Measurements from ENCODE around the gene GNG2. TPM values are rescaled to one million over a fixed set of nuclear protein-coding genes. Genes with fewer than 3 reads are reported as not detected.

GNG2 gene
- total and polyA plus RNA-seq, 10 of the 15 experiments (the other 5 are each of a cell fraction or from before 2014, with no cell fraction given), result 31.6 to 114 (median 66.4) TPM

DNA sequence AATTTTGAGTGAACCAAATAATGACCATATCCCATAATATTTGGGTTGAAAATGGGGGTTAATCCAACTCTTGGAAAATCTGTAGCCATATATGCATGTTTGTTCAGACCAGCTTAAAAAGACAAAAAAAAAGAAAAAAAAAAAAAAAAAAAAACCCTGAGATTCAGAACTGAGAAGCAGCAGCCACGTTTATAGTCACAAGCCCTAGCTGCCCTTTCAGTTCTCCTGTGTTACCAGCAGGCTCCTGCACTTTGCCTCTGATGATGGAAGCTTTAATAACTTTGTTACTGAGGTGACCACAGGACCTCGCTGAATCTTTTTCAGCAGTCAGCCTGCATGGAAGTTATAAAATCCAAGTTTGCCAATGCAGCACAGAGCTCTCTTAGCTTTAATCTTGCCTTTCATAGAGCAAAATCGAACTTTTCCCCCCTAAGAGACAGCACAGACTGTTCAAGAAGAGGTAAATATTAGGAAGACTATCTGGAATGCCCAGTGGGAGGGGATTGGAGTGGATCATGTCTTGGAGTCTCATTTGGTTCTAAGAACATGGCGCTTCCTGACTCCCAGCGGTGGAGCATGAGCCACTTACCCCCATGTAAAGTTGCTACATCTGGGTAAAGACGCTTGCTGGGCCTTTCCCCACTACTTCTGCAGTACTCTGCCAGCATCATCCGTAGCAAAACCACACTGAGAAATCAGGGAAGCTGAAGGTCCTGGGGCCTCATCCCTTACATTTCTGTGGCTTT lies 20.6 kb downstream of the GNG2 start (continued):
- TF ChIP-seq MXI1 (IDR thresholded peaks at IDR 0.05; ENCODE audit: low read depth, low read length) (no peak), EED (IDR thresholded peaks at IDR 0.05; ENCODE audit: low read depth) (peak; percentile 34), IRF4 (IDR thresholded peaks at IDR 0.05; ENCODE audit: low read depth, low read length) (no peak), KLF5 (IDR thresholded peaks at IDR 0.05; ENCODE audit: partially characterized antibody) (no peak), HDAC6 (IDR thresholded peaks at IDR 0.05; ENCODE audit: unreplicated experiment) (no peak), RAD51 (IDR thresholded peaks at IDR 0.05) (peak; percentile 46; the same call in 1 of the 2 replicates), SREBF1 (IDR thresholded peaks at IDR 0.05; ENCODE audit: low read length) (no peak), BCLAF1 (IDR thresholded peaks at IDR 0.05) (no peak), CBX3 (IDR thresholded peaks at IDR 0.05; ENCODE audit: borderline replicate concordance, low read depth) (no peak), SPI1 (IDR thresholded peaks at IDR 0.05; ENCODE audit: borderline replicate concordance, insufficient read depth, low read depth, low read length) (peak; percentile 43; the same call in 1 of the 2 replicates), SKIL (IDR thresholded peaks at IDR 0.05; ENCODE audit: low read depth, poor library complexity, severe bottlenecking) (no peak), NFIC (IDR thresholded peaks at IDR 0.05; ENCODE audit: low read depth, low read length) (no peak), BHLHE40 (IDR thresholded peaks at IDR 0.05; ENCODE audit: borderline replicate concordance in 1 of 2, low read depth in 2 of 2, low read length in 1 of 2) (peak; percentile 42 to 50; a peak in 1 of 4 replicates), IKZF2 (IDR thresholded peaks at IDR 0.05) (peak in 1 of 2 experiments; percentile 61; a peak in 1 of 4 replicates)
- TF ChIP-seq, protein P1, sequence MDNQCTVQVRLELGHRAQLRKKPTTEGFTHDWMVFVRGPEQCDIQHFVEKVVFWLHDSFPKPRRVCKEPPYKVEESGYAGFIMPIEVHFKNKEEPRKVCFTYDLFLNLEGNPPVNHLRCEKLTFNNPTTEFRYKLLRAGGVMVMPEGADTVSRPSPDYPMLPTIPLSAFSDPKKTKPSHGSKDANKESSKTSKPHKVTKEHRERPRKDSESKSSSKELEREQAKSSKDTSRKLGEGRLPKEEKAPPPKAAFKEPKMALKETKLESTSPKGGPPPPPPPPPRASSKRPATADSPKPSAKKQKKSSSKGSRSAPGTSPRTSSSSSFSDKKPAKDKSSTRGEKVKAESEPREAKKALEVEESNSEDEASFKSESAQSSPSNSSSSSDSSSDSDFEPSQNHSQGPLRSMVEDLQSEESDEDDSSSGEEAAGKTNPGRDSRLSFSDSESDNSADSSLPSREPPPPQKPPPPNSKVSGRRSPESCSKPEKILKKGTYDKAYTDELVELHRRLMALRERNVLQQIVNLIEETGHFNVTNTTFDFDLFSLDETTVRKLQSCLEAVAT (IDR thresholded peaks at IDR 0.05), result peak; percentile 69; the same call in 1 of the 2 replicates
- TF ChIP-seq, protein P2, sequence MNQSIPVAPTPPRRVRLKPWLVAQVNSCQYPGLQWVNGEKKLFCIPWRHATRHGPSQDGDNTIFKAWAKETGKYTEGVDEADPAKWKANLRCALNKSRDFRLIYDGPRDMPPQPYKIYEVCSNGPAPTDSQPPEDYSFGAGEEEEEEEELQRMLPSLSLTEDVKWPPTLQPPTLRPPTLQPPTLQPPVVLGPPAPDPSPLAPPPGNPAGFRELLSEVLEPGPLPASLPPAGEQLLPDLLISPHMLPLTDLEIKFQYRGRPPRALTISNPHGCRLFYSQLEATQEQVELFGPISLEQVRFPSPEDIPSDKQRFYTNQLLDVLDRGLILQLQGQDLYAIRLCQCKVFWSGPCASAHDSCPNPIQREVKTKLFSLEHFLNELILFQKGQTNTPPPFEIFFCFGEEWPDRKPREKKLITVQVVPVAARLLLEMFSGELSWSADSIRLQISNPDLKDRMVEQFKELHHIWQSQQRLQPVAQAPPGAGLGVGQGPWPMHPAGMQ (IDR thresholded peaks at IDR 0.05; ENCODE audit: borderline replicate concordance), result no peak
- TF ChIP-seq, protein P3, sequence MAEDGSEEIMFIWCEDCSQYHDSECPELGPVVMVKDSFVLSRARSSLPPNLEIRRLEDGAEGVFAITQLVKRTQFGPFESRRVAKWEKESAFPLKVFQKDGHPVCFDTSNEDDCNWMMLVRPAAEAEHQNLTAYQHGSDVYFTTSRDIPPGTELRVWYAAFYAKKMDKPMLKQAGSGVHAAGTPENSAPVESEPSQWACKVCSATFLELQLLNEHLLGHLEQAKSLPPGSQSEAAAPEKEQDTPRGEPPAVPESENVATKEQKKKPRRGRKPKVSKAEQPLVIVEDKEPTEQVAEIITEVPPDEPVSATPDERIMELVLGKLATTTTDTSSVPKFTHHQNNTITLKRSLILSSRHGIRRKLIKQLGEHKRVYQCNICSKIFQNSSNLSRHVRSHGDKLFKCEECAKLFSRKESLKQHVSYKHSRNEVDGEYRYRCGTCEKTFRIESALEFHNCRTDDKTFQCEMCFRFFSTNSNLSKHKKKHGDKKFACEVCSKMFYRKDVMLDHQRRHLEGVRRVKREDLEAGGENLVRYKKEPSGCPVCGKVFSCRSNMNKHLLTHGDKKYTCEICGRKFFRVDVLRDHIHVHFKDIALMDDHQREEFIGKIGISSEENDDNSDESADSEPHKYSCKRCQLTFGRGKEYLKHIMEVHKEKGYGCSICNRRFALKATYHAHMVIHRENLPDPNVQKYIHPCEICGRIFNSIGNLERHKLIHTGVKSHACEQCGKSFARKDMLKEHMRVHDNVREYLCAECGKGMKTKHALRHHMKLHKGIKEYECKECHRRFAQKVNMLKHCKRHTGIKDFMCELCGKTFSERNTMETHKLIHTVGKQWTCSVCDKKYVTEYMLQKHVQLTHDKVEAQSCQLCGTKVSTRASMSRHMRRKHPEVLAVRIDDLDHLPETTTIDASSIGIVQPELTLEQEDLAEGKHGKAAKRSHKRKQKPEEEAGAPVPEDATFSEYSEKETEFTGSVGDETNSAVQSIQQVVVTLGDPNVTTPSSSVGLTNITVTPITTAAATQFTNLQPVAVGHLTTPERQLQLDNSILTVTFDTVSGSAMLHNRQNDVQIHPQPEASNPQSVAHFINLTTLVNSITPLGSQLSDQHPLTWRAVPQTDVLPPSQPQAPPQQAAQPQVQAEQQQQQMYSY (CRISPR knock-in tag; IDR thresholded peaks at IDR 0.05), result no peak
